A549 treated with Mapracorat at 1 μM for 4 hours (cell line): ENCODE measurements around the gene MAVS. TPM values are rescaled to one million over a fixed set of nuclear protein-coding genes. Genes with fewer than 3 reads are reported as not detected.

Source experiments
- total RNA-seq: library from RNA; stranded (reverse); fragments of 200-300 nt; extraction: Qiagen RNA extraction; gene quantifications from 5 replicates; pipeline ENCODE4 v1.2.3, GENCODE V29; 2022

Gene MAVS
- total RNA-seq: 17.1 to 22.8 TPM (median 21.8 TPM) in 5 replicates

GRCh38 chr20:3846740-3847428, at the start of gene MAVS:
Gene MAVS, plus strand, starts transcription at chr20:3846834. Its CDS starts 7,791 bp downstream, at chr20:3854625.

GRCh38 chr20:3820048-3820900, 26.4 kb upstream of the MAVS start, which contains the start of gene AP5S1:
Gene AP5S1, plus strand, starts transcription at chr20:3820547. Its CDS starts 1,571 bp downstream, at chr20:3822118.

GRCh38 chr20:3888622-3889488, 42.2 kb downstream of the MAVS start, which contains the start of gene PANK2:
Gene PANK2, plus strand, starts transcription at chr20:3889387.

Other genes starting within 250 kb of the MAVS start
- not detected in 5 replicates for gene GFRA4, start 183.4 kb upstream of the MAVS start, total RNA-seq
- 0.05 to 0.09 TPM (median 0.08 TPM) in 4 of 5 replicates, not detected in the other for gene ADAM33, start 164.8 kb upstream of the MAVS start, total RNA-seq
- 0.01 to 0.02 TPM (median 0.02 TPM) in 3 of 5 replicates, not detected in the others for gene SIGLEC1, start 134.2 kb upstream of the MAVS start, total RNA-seq
- gene HSPA12B, start 114.1 kb upstream of the MAVS start, total RNA-seq: 0.25 to 0.74 TPM (median 0.53 TPM) in 5 replicates
- gene ADISSP, start 79.1 kb upstream of the MAVS start, total RNA-seq: 101 to 173 TPM (median 159 TPM) in 5 replicates
- 1.3 to 2.4 TPM (median 1.9 TPM) in 5 replicates for gene SPEF1, start 65.4 kb upstream of the MAVS start, total RNA-seq
- gene CENPB, start 60.1 kb upstream of the MAVS start, total RNA-seq: 91.9 to 125 TPM (median 122 TPM) in 5 replicates
- 175 to 224 TPM (median 220 TPM) in 5 replicates for gene CDC25B, start 50.5 kb upstream of the MAVS start, total RNA-seq
- gene AP5S1, start 26.3 kb upstream of the MAVS start, total RNA-seq: 13.9 to 18.8 TPM (median 18.3 TPM) in 5 replicates
- 54.4 to 62.4 TPM (median 55.7 TPM) in 5 replicates for gene PANK2, start 42.6 kb downstream of the MAVS start, total RNA-seq
- gene RNF24, start 168.7 kb downstream of the MAVS start, total RNA-seq: 12.8 to 15.8 TPM (median 15.4 TPM) in 5 replicates